ENCODE results near the gene DAP3.

DNA sequence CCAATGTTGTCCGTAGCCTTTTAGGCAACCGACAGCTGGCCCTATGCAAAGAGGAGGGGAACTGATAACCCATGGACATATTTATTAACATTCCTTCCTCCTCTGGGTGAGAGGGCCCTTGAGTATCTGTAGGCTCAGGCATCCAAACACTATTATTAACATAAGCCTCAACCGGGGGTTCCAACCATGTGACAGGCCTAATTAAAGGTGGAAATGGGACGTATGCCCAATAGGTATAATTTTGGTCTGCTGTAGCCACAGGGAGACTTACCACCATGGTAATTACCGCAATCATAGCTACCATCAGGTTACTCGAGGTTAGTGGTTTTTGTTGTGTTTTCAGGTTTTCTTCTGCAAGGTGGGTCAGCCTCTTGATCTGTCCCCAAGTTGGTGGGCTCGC lies 5.3 kb downstream of the DAP3 start:
- TF ChIP-seq POLR2A (IDR thresholded peaks at IDR 0.05; ENCODE audit: low read length) (no peak), GATA1 (IDR thresholded peaks at IDR 0.05; ENCODE audit: low read depth, low read length) (no peak)

All from erythroblast (primary cell).